HG03460 (cell line): ENCODE measurements around the gene PNLIPRP2.

Experiments used
- ATAC-seq: cut with Tn5 transposase; IDR thresholded peaks from one replicate; pipeline ENCODE4 v1.9.1; 2021; ENCODE audit not compliant: unreplicated experiment

The PNLIPRP2 gene

DNA sequence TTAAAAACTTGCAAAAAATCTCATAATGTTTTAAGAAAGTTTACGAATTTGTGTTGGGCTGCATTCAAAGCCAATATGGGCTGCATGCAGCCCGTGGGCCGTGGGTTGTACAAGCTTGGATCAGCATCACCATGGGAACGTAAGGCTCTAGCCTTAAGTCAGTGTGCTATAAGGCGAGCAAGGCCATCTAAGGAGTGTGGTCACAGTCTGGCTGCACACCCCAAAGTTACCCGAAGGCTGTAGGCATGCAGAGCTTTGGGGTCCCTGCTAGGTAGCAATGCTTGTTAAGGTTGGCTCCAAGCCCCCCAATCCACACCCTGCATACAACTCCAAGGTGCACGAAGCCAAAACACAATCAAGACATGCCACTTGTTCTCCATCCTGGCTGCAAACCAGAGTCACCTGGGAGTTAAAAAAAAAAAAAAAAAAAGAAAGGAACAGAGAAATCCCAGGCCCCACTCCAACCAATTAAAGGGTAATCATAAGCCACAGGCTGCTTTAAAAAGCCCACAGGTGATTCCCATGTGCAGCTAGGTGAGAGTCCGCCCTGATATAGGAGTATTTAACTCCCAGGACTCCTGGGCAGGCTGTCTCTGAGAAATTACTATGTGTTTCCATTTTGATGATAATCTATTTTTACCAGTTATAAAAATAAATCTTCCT, 8.5 kb upstream of the PNLIPRP2 start:
- no peak for ATAC-seq

- no peak for ATAC-seq
Measured at GRCh38 chr10:116613471-116613870, 7.3 kb upstream of the PNLIPRP2 start.

DNA sequence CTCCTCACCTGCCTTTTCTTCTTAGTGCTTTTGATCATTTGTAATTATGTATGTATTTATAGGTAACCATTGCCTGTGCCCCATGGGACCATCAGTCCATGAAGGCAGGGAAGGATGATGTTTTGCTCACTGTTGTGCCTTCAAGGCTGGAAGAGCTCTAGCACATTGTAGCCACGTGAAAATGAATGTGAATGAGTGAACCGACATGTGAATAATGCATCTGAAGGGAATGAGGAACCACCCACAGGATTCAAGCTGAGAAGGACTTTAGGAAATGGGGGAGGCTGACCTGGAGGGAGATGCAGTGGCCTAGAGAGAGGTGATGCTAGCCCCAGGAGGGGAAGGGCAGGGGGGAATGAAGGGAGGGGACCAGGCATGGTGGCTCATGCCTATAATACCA, 6.0 kb upstream of the PNLIPRP2 start:
- ATAC-seq = no peak

DNA sequence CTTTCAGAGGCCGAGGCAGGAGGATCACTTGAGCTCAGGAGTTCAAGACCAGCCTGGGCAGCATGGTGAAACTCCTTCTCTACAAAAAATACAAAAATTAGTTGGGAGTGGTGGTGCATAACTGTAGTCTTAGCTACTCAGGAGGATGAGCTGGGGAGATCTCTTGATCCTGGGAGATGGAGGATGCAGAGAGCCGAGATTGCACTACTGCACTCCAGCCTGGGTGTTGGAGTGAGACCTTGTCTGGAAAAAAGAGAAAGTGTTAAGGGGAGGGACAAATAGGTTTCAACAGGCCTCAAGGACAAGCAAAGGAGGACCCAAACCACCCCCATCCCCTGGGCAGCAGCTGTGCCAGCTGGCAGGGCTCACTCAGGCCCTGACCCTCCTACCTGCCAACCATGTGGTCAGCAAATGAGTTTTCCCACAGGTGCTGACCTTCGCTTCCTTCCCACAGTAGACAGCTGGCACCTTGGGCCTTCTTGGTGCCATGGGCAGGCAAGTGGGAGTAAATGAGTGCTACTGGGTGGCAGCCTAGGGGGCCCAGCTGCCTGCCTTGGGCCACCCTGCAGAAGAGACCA, 5.5 kb upstream of the PNLIPRP2 start:
- no peak for ATAC-seq

DNA sequence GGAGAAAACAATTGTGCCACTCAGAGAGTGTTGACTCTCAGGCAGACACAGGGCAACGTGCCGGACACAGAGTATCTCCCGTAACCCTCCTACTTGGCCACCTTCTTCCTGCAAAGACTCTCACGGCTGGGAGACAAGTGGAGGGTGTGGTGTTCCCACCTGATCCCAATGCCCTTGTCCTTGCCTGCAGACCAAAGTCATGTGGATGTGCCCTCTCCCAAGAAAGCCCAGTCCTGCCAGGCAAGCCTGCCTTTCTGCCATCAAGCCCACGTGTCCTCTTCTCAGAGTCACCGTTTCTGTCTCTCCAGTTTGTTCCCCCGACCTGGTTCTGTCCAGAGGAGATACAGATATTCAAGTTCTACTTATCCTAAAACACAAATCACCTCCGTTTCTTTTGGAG, 723 bp downstream of the PNLIPRP2 start:
- ATAC-seq = no peak

DNA sequence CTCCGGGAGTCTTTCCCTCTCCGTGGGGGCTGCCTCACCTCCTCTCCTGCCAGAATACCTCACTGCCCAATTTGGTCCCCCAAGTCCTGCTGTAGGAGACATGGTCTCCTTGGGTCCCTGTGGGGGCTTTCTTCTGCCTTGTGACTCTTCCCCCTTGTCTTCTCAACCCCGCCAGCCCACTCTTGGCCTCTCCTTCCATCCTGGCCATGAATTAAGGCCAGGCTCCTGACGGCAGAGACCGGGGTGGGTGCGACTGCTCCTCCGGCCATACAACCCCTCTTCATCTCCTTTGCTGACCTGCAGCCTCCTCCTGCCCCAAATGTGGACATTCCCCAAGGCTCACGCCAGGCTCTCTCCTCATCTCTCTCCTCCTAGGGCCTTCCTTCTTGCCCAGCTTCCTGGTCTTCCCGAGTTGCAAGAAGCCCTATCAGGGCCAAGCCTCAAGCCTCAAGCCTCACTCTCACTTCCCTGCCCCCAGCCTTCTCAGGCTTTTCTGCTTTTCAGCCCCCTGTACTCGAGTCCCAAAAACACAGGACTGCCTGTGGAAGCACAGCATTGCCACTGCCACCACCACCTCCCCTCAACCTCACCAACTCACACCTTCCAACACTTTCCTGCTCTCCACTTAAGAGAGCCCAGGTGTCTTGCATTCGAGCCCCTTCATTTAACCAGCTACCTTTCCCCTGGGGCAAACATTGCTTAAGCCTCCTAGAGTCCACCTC, 1.3 kb downstream of the PNLIPRP2 start:
- no peak for ATAC-seq

- no peak for ATAC-seq
Measured at GRCh38 chr10:116625845-116626244, 5.1 kb downstream of the PNLIPRP2 start.

DNA sequence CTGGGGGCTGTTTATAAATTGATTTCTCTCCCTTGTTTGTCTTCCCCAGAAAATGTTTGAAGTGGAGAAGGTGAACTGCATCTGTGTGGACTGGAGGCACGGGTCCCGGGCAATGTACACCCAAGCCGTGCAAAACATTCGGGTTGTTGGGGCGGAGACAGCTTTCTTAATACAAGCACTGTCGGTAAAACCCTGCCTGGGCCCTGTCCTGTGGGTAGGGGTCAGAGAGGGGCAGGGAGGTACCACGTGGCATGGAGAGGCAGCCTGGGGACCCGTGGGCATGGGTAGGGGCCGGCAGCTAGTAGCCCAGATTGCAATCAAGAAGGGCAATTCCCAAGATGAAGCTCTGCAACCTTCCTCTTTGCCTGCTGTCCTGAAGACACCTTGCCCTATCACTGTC, 6.1 kb downstream of the PNLIPRP2 start:
- no peak for ATAC-seq

DNA sequence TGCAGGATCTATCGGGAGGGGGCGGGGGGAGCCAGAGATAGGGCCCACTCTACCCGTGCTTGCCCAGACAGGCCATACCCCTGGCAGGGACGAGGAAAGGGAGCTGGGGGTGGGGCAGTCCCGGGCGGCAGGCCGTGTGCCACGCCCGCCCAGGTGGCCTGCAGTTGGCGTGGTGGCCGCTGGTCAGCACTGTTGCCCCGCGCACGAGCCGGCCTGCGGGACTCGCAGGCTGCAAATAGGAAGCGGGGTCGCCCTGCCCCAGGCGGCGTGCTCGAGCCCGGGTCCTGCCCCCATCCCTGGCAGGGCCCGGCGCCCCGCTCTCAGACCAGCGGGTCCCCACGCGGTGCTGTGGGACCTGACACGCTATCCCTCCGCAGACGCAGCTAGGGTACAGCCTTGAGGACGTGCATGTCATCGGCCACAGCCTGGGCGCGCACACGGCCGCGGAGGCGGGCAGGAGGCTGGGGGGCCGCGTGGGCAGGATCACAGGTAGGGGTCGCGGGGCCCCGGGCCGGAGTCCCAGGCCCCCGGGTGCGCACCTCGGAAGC, 6.7 kb downstream of the PNLIPRP2 start:
- no peak for ATAC-seq

DNA sequence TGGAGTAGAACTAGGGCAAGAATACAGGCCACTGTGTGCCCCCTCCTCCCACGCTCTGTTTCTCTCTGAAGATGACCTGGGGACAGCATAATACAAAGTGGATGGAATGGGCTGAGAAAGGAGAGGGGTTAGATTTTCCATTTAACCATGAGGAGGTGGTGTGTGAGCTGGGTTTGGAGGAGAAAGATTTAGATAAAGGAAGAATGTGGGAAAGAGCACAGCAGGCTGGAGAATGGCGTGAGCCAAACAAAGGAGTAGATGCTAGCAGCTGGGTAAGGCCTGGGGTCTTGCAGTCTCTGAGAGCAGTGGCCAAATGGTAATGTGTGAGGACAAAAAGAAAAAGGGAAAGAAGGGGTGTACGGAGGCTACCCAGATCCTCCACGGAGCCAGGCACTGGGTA, 8.6 kb downstream of the PNLIPRP2 start:
- ATAC-seq = no peak

DNA sequence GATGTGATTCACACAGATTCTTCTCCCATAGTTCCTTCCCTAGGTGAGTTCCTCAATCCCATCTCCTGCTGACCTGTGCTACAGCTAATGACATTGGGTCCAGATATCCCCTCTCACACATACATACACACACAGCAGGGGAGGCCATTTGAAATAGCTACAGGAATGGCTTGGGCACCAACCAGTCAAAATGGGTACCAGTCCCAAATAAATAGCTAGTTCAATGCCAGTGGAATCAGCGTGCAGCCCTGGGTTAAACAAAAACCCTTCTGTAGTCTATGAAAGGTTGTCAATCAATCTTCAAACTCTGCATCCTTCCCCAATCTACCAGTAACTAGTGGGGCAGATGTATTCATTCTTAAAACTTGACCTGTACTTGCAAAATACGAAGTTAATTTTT, 9.3 kb downstream of the PNLIPRP2 start:
- no peak for ATAC-seq

DNA sequence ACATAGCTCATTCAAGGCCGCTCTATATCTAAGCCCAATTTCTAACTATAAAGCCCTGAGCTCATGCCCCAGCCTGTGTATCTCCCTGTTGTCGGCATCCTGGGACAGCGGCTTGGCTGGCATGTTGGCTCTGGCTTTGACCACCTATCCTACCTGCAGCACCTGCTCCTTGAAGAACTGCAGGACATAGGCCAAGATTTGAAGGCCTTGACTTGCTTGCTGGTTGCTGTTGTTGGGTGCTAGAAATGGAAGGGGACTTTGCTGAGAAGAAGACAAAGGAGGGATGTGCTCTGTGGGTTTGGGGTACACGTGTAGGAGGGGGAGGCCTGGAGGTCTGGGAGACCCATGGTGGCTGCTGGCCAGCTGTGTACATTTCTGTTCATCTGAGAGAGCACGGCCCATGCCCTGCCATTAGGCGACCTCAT, 11.1 kb downstream of the PNLIPRP2 start:
- ATAC-seq = no peak

- ATAC-seq = no peak
Measured at GRCh38 chr10:116632596-116633215, 12.0 kb downstream of the PNLIPRP2 start.

DNA sequence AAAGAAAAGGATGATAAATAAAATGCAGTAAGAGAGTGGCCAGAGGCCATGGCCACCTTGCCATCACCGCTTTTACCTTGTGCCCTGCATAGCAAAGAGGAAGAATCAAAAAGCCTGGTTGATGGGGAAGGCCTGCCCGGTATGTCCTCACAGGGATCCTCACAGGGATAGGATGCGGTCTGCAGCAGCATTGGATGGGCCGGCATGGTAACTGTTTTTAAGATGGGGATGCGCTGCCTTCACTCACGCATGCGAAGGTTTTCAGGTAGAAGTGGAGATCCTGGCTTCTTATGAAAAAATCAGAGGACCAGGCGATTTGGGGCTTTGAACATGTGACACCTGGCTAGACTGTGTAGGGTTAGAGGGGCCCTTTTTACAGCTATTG, 12.5 kb downstream of the PNLIPRP2 start:
- ATAC-seq = no peak

- no peak for ATAC-seq
Measured at GRCh38 chr10:116634126-116634975, 13.6 kb downstream of the PNLIPRP2 start.

GRCh38 chr10:116636385-116636784, 15.6 kb downstream of the PNLIPRP2 start:
- no peak for ATAC-seq

DNA sequence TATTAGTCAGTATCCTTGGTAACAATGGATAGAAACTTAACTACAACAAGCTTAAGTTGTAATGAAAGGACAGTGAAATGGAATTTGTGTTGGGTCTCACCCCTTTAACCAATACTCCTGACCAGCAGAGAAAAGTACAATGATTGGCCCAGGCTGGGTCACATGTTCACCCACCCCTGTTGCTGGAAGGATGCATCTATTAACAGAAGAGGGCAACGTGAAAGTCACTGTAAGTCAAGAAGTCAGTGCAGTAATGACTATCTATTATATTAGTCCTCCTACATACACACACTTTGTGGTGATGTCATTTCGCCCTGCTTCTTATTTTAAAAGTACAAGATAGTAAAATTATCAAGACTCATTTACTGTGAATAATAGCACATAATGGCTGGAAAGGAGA, 16.2 kb downstream of the PNLIPRP2 start:
- no peak for ATAC-seq

GRCh38 chr10:116637830-116638229, 17.1 kb downstream of the PNLIPRP2 start:
- no peak for ATAC-seq

- no peak for ATAC-seq
Measured at GRCh38 chr10:116646502-116646901, 25.7 kb downstream of the PNLIPRP2 start.

DNA sequence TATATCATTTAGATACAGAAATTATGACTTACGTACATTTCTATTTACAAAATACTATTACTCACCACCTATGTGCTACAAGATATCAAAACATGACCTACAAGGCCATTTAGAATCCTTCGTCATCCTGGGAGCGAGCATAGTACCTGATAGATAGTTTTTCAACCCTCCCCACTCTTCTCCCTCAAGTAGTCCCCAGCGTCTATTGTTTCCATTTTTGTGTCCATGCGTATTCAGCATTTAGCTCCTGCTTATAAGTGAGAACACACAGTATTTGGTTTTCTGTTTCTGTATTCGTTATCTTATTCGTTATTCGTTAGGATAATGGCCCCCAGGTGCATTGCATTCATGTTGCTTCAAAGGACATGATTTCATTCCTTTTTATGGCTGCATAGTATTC, 28.1 kb downstream of the PNLIPRP2 start:
- ATAC-seq = no peak

GRCh38 chr10:116653885-116654284, 33.1 kb downstream of the PNLIPRP2 start:
- ATAC-seq = no peak
